ENCODE measurements around the gene KLHL18. TPM values are rescaled to one million over a fixed set of nuclear protein-coding genes. Genes with fewer than 3 reads are reported as not detected.
"Not testable (repeated sequence)": the region's sequence is repeated elsewhere in the genome, so short reads cannot be mapped to it uniquely, and the experiment has no call there.

The KLHL18 gene
- total RNA-seq: 27.3 and 29.3 TPM in 2 replicates

DNA sequence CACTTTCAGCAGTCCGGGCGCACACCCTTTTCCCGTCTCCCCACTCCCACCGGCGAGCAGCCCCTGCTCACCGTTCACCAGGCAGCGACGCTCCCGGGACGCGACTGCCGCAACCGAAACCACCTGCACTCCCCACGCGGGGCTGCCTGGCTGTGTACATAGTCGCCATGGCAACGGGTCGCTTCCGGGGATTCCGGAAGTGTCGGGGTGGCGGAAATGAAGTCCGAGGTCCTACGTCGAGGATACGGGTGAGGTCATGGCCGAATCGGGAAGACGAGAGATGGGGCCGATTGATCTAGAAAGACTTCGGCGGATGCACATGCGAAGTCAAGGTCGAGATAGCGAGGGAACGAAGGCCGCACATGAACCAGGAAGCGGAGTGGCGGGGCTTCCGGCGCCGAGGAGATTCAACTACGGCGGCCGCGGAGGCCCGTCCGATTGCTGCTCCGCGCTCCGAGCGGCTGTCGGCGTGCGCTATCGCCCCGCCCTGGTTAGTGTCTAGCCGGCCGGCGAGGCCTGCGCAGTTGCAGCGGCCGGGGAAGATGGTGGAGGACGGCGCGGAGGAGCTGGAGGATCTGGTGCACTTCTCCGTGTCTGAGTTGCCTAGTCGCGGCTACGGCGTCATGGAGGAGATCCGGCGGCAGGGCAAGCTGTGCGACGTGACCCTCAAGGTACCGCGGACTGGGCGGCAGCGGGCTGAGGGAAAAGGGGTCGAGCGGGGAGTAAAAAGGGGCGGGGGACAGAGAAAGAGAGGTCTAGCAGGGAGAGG lies at the start of gene KLHL18, which contains the start of gene KIF9:
Gene KLHL18 (plus strand): TSS at position 521 of the 769 bp plus-strand sequence. CDS start 22 bp downstream, at position 543.
Gene KIF9 (minus strand): TSS at position 376 of the 769 bp plus-strand sequence. CDS start 5,425 bp downstream, outside the sequence.
- intact Hi-C loops (cut with micrococcal nuclease): loop anchor here (1.0 to 5.0 kb wide), 6 partner anchors 98 to 498 kb away; partner anchors contain the start of genes ELP6, NBEAL2, SETD2 and SMARCC1

DNA sequence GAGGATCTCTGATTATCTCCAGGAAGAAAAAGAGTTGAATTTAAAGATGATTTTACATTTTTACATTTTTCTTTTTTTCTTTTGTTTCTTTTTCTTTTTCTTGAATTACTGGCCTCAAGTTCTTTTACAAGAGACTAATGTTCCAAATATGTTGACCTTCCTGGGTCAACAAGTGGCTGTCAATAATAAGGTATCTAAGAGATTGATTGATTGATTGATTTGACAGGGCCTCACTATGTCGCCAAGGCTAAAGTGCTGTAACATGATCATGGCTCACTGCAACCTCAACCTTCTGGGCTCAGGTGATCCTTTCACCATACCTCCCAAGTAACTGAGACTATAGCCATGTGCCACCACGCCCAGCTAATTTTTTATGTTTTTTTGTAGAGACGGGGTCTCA lies 44.7 kb upstream of the KLHL18 start:
- intact Hi-C loops (cut with micrococcal nuclease): no loop called here

DNA sequence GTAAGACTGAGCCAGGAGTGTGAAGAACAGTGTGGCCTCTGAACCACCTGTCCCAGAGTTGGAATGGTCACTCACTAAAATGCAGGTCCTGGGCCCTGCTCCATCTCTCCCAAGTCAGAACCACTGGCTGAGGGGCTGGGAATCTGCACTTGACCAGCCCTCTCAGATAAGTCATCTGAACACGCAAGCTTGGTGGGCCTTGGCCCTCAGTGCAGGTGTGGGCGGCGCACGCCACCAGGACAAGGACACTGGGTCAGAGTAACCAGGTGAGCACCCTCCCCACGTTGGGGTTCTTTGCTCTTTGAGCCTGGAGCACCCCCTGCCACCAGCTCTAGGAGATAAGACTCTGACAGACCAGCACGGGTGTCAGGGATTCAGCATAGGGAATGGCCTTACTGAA lies 42.8 kb upstream of the KLHL18 start:
- intact Hi-C loops (cut with micrococcal nuclease): no loop called here

DNA sequence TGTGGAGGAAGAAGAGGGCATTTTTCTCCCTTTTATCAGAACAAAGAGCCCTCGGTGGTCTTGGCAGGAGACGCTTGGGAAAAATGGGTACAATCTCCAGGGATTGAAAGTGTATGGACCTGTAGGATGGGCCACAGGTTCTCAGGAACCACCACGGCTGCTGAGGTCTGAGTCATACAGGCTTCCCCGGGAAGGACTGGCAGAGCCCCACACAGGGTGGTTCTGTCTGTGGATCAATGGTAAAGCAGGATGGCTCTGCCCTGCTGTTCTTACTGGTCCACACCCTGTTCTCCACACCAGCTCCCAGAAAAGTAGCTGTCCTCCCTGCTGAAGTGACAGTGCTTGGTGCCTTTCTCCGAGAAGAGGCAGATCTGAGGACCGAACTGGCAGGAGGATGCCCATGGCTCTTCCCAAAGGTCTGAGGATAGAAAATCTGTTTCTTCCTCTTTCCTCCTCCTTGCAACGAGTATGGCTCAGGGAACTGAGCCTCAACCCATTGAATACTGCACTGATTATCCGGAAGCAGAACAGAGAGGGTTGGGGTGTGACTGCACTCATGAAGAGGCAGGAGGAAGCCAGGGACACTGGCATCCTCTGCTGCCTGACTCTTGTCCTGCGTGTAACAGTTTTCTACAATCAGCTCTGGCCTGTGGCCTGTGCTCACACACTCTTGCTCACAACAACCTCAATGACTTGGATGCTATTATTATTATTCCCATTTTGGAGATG lies 39.2 kb upstream of the KLHL18 start:
- intact Hi-C loops (cut with micrococcal nuclease): no loop called here

DNA sequence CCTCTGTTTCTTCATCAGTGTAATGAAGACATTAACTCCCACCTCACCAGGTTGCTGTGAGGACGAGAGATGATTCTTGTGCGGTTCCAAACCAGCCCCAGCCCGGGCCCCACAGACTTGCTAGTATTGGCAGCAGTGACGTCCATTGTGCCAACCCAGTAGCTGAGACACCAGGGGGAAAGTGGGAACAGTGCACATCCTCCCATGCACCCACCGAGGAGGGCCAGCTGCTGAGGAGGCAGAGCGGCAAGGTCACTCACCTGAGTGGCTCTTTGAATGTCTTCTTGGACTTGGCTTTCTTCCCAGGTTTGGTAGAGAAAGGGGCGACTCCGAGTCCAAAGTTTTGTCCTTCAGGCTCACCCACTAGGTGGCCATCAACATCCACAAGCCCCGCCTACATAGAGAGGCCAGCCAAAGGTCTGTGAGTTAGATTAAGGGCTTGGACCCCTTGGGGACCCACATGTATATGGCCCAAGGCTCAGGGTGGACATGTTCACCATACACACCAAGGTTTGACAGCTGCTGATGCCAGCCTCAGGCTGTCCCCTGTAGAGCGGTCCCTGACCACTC lies 38.1 kb upstream of the KLHL18 start:
- intact Hi-C loops (cut with micrococcal nuclease): no loop called here

DNA sequence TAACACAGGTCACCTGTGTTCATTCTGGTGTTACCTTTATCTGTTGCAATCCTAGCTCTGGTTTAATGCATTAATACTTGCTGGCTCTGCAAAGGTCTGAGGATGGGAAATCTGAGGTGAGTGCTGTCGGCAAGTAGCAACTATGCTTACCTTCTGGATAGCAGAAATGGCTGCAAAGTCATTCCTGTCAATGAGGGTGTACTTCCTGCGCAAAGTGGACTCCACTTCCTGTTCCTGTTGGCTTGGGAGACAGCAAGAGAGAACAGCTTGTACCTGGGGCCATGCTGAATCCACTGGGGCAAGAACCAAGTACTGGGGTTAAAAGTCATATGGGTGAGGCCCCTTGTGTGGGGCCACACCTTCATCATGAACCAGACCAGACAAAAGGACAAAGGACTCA lies 37.5 kb upstream of the KLHL18 start:
- intact Hi-C loops (cut with micrococcal nuclease): no loop called here

DNA sequence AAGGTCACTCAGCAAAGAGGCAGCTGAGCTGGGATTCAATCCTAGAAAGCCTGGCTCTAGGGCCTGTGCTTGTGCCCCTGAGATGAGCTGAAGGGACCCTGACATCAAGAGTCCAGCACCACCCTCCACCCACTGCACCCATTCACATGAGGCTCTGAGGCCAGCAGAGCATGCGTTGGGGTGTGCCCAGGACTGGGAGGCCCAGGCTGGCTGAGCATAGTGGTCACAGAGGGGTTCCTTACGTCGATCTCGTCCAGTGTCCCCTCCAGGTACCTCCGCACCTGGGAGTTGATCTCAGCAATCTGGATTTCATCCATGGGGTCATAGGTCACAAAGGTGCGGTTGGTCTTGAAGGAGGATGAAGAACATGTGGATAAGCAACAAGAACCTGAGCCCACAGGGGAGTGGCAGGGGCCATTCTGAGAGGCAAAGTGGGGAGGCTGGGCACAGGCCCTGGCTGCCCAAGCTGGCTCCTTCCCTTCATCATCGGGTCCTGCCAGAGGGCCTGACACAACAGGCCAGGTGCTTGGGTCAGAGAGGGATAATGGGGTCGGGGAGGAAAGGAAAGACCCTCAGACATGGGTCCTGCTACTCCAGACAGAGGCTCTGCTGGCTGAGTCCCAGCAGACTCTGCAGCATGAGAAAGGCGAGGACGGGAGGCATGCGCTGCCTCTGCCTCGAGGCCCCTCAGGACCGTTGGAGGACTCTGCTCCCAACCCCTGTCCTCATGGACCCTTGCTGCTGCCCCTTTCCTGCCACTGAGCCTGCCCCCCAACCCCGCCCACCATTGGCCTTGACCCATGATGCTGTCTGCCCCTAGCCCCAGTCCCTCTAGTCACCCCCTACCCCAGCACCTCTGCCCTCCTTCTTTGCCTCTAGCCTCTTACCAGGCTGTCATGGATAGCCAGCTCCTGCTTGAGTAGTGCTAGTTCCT lies 35.3 kb upstream of the KLHL18 start:
- intact Hi-C loops (cut with micrococcal nuclease): no loop called here

DNA sequence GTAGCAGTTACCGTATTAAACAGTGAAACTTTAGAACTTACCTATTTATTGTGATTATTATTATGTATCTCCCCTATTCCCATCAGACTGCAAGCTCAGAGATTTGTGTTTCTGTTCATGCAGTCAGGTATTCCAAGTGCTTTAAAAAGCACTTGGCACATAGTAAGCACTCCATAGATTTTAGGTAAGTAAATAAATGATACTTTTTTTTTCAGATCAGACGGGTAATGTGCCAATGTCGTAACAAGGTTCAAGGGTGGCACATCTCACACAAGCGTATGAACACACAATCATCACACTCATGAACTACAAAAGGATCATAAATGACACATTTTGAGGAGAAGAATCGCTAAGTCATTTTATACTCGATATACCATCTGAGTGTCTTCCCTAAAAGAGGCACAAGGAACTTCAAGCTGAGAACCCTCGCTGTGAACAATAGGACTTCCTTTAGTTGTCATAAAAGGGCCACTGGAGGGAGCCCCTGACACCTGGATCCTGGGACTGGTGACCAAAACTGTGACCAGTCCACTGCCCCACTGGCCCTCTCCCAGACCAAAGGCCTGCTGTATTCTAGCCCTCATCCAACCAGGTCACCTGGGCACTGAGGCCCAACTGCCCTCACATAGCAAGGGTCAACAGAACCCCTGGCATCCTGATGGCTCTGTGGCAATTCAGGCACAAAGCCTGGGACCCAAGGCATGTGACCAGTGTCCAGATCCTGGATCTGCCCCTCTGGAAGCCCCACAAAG lies 32.3 kb upstream of the KLHL18 start:
- intact Hi-C loops (cut with micrococcal nuclease): no loop called here

DNA sequence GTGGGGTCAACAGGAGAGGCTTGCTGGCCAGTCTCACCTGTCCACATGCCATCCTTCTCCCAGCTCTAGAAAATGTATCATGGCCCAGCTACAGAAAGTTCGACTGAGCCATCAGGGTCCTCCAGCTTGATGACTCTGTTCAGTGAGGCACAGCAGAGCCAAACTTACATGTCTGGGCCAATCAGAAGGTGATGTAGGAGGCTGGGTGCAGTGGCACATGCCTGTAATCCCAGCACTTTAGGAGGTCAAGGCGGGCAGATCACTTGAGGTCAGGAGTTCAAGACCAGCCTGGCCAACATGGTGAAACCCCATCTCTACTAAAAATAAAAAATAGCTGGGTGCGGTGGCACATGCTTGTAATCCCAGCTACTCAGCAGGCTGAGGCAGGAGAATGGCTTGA lies 31.7 kb upstream of the KLHL18 start:
- intact Hi-C loops (cut with micrococcal nuclease): not testable (repeated sequence)

DNA sequence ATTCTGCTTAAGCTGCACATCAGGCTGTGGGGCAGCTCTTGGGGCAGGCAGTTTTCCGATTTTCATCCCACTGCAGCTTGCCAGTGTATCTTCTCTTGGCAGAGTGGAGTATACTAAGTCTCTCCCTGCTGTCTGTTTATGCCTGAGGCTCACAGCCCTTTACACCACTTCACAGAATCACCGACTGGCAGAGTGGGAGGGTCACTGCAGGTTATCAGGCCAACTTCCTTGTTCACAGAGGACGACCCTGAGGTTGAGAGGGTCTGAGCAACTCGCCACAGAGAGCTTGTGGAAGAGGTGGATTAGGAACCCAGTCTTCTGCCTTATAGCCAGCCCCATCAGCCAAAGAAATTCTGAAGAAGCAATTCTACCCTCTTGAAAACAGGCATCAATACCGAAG lies 31.1 kb upstream of the KLHL18 start:
- intact Hi-C loops (cut with micrococcal nuclease): no loop called here

DNA sequence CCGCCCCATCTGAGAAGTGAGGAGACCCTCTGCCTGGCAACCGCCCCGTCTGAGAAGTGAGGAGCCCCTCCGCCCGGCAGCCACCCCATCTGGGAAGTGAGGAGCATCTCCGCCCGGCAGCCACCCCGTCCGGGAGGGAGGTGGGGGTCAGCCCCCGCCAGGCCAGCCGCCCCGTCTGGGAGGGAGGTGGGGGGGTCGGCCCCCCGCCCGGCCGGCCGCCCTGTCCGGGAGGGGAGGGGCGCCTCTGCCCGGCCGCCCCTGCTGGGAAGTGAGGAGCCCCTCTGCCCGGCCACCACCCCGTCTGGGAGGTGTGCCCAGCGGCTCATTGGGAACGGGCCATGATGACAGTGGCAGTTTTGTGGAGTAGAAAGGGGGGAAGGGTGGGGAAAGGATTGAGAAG lies 26.4 kb upstream of the KLHL18 start:
- intact Hi-C loops (cut with micrococcal nuclease): not testable (repeated sequence)

DNA sequence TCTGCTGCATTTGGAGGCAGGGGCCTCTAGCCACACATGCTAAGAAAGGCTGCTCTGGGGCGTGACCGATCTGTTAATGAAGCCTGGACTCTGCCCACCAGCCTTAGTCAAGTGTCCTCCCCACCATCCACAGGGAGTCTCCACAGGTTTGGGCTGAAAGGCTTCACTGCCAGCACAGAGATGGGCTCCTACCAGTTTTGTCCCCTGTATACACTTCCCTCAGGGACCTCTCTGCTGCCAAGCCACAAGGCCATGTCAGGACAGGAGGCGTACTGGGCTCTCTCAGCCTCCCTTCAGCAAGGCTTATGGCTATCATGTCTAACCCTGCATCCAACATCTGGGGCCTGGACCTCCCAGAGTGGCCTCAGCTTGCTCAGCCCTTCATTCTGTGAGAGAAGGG lies 23.6 kb upstream of the KLHL18 start:
- intact Hi-C loops (cut with micrococcal nuclease): no loop called here

DNA sequence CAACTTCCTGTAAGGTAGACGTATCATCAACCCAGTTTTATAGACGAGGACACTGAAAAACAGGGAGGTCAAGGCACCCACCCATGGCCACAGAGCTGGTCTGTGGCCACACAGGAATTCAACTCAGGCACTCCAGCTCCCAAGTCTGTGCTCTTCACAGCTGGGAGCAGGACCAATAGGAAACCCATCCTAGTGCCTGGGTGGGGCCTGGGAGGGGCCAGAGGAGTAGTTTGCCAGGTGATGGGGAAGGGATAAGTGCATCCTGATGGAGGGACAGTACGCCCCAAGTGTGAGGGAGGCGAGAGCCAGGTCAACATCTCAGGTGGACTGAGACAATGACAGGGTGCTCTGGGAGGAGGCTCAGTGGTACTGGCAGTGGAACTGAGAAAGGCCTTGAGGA lies 22.1 kb upstream of the KLHL18 start:
- intact Hi-C loops (cut with micrococcal nuclease): no loop called here

DNA sequence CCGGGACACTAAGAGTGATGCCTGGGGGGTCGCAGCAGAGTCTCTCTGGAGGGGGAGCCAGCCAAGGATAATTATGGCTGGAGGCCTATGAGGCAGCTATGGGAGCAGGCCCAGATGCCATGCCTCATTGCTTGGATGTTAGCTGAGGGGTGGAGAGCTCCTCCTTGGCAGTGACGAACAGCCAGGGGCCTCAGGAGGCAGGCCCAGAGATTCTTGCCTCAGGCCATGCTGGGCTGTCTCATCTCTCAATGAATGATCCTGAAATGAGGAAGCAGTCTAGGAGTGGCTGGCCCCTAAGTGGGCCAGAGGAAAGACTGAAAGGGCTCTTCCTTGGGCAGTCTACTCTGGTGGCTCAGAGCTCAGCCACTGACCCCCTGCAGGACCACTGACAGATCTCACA lies 21.4 kb upstream of the KLHL18 start:
- intact Hi-C loops (cut with micrococcal nuclease): no loop called here

DNA sequence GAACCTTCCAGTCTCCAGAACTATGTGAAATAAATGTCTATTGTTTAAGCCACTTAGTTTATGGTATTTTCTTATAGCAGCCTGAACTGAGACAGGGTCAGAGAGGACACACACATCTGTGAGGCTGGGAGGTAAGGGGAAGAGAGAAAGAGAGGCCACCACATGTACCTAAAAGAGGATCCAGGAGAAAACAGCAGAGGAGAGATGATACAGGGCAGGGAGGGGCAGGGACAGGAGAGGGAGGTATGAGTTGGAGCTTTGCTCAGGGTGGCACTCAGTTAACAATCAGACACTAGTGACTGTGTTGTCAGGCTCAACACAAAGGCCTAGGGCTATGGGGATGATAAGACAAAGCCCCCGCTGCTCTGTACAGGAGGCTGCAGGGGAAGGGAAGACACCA lies 17.7 kb upstream of the KLHL18 start:
- intact Hi-C loops (cut with micrococcal nuclease): no loop called here

DNA sequence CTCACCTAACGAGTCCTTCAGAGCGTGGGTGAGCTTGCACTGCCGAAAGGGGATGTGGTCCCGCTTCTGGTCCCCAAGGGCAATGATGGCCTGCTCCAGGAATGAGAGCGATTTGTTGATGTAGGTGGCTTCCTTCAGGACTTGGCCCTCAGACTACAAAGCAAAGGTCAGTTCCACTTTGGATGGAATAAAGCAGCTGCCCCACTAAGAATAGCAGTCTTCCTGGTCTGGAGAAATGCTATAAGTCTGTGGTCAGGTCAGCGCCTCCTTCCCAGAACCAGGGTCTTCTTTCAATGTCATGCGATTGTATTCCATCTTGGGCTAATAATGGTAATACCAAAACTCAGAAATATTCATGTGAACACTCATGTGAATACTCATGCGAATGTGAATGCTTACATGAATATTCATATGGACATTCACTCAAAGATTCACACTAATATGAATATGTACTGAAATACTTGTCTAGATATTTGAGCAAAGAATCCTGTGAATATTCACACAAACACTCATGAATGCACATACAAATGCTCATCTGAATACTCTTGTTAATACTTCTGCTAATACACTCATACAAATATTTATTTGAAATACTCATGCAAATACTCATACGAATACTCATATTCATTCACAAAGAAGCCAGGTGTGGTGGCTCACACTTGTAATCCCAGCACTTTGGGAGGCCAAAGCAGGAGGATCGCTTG lies 16.9 kb upstream of the KLHL18 start:
- intact Hi-C loops (cut with micrococcal nuclease): no loop called here

DNA sequence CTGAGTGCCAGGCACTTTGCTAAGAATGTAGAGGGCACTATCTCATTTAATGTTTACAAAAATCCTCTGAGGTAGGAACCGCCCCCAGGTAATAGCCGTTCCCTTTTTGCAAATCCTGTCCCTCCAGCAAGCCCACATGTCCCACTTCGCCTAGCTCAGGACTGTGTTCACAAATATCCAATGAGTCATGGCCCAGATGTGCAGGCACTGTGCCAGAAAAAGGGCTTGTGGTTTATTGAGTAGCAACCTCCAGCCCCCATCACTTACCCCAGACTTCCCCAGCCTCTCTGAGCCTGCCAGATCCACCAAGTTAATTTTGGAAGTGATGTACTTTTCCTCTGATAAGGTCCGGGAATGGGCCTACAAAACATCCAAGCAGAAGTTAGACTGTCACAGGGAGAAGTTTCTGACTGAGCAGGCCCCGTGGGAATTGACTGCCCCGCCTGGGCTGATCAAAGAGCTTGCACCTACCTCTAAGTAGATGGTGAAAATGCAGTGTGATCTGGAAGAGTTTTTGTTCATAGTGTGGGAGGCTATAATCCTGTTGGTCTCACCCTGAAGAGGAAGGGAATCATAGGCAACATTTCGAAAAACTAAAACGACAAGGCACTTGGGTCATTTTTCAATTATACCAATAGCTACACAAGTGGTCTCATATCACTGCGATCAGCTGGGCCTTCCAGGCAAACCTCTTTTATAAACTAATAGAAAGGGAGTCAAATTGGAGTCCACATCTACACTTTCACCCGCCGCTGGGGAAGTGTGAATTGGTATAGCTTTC lies 15.8 kb upstream of the KLHL18 start:
- intact Hi-C loops (cut with micrococcal nuclease): no loop called here

DNA sequence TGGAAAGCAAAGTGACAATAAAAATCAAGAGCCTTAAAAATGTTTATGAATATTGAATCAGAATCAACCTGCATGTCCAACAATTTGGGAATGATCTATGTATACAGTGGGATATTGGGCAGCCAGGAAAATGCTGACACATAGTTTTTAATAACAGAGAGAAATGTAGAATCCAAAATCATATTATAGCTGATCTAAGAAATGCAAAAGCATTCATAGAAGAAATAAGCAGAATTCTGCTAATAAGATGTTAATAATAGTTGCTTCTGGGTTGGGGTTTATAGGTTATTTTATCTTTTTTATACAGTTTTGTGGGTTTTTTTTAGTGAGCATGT lies 15.3 kb upstream of the KLHL18 start:
- intact Hi-C loops (cut with micrococcal nuclease): no loop called here

DNA sequence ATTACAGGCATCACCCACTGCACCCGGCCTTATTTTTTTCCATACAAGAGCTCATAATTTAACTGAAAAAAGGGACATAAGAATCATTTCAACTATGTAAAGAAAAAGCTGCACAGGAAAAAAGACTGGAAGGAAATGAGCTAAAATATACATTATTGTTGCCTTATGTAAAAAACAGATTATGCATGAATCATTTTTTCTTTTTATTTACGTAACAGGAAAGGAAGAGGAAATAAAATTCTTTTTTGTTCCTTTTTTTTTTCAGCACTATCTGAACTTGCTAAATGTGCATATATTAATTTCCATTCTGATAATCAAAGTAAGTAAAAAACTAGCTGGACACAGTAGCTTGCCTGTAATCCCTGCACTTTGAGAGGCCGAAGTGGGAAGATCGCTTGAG lies 12.2 kb upstream of the KLHL18 start:
- intact Hi-C loops (cut with micrococcal nuclease): no loop called here

Data from T-helper 2 cell treated with Interferon-gamma antibody and Interleukin-4, amounts not matched to agents 100 ng/mL and 5 ng/mL, for 36 hours (primary cell).